Ramos (cell line): Measurements from ENCODE around the gene RFPL4A.
"Not testable (repeated sequence)": the region's sequence is repeated elsewhere in the genome, so short reads cannot be mapped to it uniquely, and the experiment has no call there.

Source experiments
- in situ Hi-C: fragments of 300-500 bp; cut with MboI; formaldehyde crosslinking; loops from one replicate; pipeline ENCODE4 v1.14.3; 2022; ENCODE audit warnings: low sequenced_read_pairs; ENCODE audit not compliant: unreplicated experiment

RFPL4A gene

GRCh38 chr19:55758797-55759196 is at the start of gene RFPL4A:
TSS of gene RFPL4A (plus strand) at chr19:55759097. CDS start at chr19:55761801, 2,704 bp downstream.
- in situ Hi-C loops = not testable (repeated sequence)

DNA sequence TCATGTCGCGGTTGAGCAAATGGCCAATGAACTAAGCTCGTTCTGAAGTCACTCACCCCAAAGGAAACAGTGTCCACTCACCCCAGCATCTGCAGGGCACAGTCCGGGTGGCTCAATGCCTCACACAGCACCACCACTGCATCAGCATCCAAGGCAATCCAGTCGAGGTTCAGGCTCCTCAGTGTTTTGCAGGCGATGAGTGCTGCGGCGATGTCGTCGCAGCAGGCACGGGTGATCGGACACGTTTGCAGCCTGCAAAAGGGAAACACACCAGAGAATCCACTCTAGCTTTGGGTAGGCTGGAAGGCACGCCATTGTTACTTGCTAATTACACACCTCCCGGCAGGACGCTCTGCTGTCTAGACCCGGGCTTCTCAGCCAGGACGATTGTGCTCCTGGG is 47.2 kb upstream of the RFPL4A start:
- in situ Hi-C loops = no loop called here

DNA sequence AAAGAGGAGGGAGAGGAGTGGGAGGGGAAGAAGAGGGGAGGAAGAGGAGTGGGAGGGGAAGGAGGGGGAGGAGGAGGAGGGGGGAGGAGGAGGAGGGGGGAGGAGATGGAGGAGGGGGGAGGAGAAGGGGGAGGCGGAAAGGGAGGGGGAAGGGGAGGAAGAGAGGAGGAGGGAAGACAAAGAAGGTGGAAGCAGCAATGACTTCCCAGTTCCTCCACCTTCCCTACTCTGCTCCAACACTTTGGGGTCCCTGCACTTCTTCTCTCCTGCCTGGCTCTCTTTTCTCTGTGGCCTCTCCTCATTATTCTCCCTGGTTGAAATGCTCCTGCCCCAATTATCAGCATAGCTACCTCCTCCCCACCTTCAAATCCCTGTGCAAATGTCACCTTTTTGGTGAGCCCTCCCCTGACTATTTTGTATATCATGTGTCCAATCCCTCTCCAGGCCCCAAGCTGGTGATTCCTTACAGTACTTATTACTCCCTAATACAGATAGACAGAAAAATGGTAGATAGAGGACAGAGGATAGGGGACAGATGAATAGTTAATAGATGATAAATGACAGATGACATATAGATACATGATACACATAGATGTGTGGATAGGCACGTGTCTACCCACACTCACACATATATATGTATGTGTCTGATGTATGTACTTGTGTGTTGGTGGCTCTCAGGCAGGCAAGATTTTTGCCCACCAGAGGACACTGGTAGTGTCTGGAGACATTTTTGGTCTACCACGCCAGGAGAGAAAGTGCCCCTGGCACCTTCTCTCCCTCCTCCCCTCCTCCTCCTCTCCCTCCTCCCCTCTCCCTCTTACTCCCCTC is 45.9 kb upstream of the RFPL4A start:
- in situ Hi-C loops = no loop called here

GRCh38 chr19:55716531-55716930 is 42.4 kb upstream of the RFPL4A start:
- in situ Hi-C loops = no loop called here

DNA sequence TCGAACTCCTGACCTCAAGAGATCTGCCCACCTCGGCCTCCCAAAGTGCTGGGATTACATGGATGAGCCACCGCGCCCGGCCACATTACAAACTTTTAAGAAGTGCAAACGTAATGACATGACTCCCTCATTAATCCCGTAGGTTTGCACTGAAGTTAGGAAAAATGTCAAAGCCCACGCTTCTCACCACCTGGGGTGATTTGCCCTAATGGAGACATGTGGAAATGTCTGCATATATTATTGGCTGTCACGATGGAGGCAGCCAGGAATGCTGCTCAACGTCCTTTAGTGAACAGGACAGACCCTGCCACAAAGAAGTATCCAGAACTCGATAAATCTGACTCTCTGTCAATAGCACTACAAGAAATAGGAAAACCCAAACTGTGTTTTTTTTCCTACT is 41.6 kb upstream of the RFPL4A start:
- in situ Hi-C loops = no loop called here

- in situ Hi-C loops = not testable (repeated sequence)
Measured at GRCh38 chr19:55717879-55718711, 40.8 kb upstream of the RFPL4A start.

GRCh38 chr19:55720214-55720746 is 38.6 kb upstream of the RFPL4A start:
- in situ Hi-C loops = no loop called here

DNA sequence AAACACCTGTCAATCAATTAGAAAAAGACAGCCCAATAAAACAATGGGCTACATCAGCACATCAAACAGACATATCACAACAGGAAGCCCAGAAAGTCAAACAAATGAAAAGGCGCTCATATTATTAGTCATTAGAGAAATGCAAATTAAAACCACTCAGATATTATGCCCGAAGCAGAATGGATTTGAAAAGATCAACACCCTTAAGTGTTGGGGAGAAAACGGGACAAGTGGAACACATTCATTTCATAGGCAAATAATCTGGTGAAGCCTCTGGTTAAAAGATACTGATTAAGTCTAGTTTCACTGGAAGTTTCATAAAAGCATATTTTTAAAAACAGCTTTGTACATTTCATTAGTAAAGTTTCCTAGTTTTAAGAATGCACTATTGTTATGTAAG is 38.1 kb upstream of the RFPL4A start:
- in situ Hi-C loops = no loop called here

- in situ Hi-C loops = no loop called here
Measured at GRCh38 chr19:55723491-55723890, 35.4 kb upstream of the RFPL4A start.

GRCh38 chr19:55730378-55730777 is 28.5 kb upstream of the RFPL4A start:
- in situ Hi-C loops = not testable (repeated sequence)

DNA sequence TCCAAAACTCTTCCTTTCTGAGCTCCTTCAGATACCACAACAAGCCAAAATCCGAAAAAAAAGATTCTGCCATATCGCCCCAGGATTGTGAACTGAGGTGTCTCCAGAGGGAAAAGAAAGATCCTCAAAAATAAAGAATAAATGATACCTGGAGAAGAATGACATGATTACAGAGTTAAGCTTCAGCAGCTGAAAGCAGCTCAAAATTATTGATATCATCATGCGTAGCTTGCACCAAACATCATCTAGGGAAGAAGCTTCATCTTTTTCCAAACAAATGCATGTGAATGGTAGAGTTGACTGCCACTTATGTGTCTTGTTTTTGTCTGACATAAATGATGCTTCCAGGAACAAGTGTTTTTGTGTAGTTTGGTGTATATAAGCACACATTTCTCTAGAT is 20.6 kb upstream of the RFPL4A start, which contains the start of gene NLRP9:
TSS of gene NLRP9 (minus strand) at position 101 of the 400 bp plus-strand sequence. CDS start at position 73, 28 bp downstream.
- in situ Hi-C loops = no loop called here

DNA sequence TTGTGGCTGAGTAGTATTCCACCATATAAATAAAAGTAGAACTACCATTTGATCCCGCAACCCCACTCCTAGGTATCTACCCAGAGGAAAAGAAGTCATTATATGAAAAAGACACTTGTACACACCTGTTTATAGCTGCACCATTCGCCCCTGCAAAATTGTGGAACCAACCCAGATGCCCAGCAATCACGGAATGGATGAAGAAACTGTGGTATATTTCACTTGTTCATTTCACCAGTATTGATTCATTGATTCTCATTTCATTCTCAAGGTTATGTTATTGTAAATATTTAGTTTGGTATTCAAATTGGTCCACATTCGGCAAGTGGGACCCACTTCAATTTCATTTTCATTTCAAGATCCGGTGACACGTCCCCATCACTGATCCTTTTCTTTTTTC is 8.2 kb upstream of the RFPL4A start:
- in situ Hi-C loops = no loop called here

- in situ Hi-C loops = no loop called here
Measured at GRCh38 chr19:55753401-55753800, 5.5 kb upstream of the RFPL4A start.

GRCh38 chr19:55756808-55757207 is 2.1 kb upstream of the RFPL4A start:
- in situ Hi-C loops = not testable (repeated sequence)

DNA sequence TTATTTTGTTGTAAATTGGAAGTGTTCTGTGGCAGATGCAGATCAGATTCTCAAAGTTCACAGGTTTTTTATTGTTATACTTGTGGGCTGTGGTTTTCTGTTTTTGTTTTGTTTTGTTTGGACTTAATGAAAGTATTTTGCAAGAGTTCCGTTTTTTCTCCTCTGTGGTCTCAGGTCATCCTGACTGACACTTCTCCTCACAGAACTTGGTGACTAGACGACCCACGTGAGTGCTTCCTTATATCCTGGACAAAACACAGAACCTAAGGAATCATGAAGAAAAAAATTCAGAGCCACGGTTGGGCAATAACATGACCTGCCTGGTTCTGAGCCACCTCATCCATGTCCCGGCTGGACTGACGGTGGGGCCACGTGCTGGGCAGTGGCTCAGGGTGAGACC is 7.6 kb downstream of the RFPL4A start:
- in situ Hi-C loops = no loop called here

- in situ Hi-C loops = not testable (repeated sequence)
Measured at GRCh38 chr19:55768818-55769217, 9.9 kb downstream of the RFPL4A start, which contains the start of gene RFPL4AL1. TSS of gene RFPL4AL1 (plus strand) at chr19:55769118. CDS start at chr19:55771805, 2,687 bp downstream.

- in situ Hi-C loops = not testable (repeated sequence)
Measured at GRCh38 chr19:55769632-55770031, 10.7 kb downstream of the RFPL4A start.

- in situ Hi-C loops = no loop called here
Measured at GRCh38 chr19:55777528-55777927, 18.6 kb downstream of the RFPL4A start.

DNA sequence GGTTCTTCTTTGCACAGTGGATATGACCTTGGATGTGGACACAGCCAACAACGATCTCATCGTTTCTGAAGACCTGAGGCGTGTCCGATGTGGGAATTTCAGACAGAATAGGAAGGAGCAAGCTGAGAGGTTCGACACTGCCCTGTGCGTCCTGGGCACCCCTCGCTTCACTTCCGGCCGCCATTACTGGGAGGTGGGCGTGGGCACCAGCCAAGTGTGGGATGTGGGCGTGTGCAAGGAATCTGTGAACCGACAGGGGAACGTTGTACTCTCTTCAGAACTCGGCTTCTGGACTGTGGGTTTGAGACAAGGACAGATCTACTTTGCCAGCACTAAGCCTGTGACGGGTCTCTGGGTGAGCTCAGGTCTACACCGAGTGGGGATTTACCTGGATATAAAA is 19.4 kb downstream of the RFPL4A start:
- in situ Hi-C loops = no loop called here

GRCh38 chr19:55781112-55781511 is 22.2 kb downstream of the RFPL4A start:
- in situ Hi-C loops = no loop called here

GRCh38 chr19:55795021-55795420 is 36.1 kb downstream of the RFPL4A start:
- in situ Hi-C loops = no loop called here
